Muscle layer of colon (tissue), 2 donors: Measurements from ENCODE around the gene UCP3.

ENCODE experiments used
- H3K27ac ChIP-seq: one replicate; pipeline ENCODE4 v1.7.0; 2013; ENCODE audit warnings: low read depth, mild to moderate bottlenecking, low read length, moderate library complexity
- H3K27me3 ChIP-seq, 2 donors: one replicate each; pipeline ENCODE4 v1.7.0; 2013; ENCODE audit warnings: low read length in 2 of 2, mild to moderate bottlenecking in 2 of 2; ENCODE audit not compliant: insufficient read depth in 2 of 2, control insufficient read depth in 1 of 2
- H3K36me3 ChIP-seq: one replicate; pipeline ENCODE4 v1.7.0; 2013; ENCODE audit warnings: mild to moderate bottlenecking, low read length; ENCODE audit not compliant: insufficient read depth
- H3K4me1 ChIP-seq: one replicate; pipeline ENCODE4 v1.7.0; 2013; ENCODE audit warnings: mild to moderate bottlenecking, low read length; ENCODE audit not compliant: insufficient read depth
- H3K4me3 ChIP-seq, 2 donors: one replicate each; pipeline ENCODE4 v1.7.0; 2013; ENCODE audit warnings: low read length in 2 of 2, low read depth in 1 of 2, mild to moderate bottlenecking in 1 of 2, moderate library complexity in 1 of 2
- H3K9ac ChIP-seq: one replicate; pipeline ENCODE4 v1.7.0; 2013; ENCODE audit warnings: low read length
- H3K9me3 ChIP-seq: one replicate; pipeline ENCODE4 v1.7.0; 2013; ENCODE audit warnings: mild to moderate bottlenecking, low read length
- donor health status: abdominal sarcoma.
- donor health status: Adenocarcinoma of cecum.

Gene UCP3

GRCh38 chr11:74017631-74018030, 8.7 kb upstream of the UCP3 start:
- H3K4me3 ChIP-seq = no peak overlapping the region
- no peak overlapping the region for H3K9ac ChIP-seq
- no peaks in the 10 kb centered on the region for H3K36me3 ChIP-seq
- peak overlapping the region; percentile 46 for H3K27ac ChIP-seq
- H3K9me3 ChIP-seq = no peaks in the 10 kb centered on the region
- no peaks in the 10 kb centered on the region for H3K27me3 ChIP-seq
- peaks cover 31% of the 10 kb centered on the region for H3K4me1 ChIP-seq

GRCh38 chr11:74015919-74016684, 7.2 kb upstream of the UCP3 start:
- Histone ChIP-seq H3K27ac (no peak overlapping the region), H3K27me3 (no peaks in the 10 kb centered on the region), H3K9me3 (no peaks in the 10 kb centered on the region), H3K36me3 (no peaks in the 10 kb centered on the region), H3K4me3 (no peak overlapping the region), H3K9ac (no peak overlapping the region), H3K4me1 (peaks cover 31% of the 10 kb centered on the region)

GRCh38 chr11:74014880-74015279, 6.0 kb upstream of the UCP3 start:
- Histone ChIP-seq H3K36me3 (no peaks in the 10 kb centered on the region), H3K27ac (no peak overlapping the region), H3K4me3 (no peak overlapping the region), H3K27me3 (no peaks in the 10 kb centered on the region), H3K4me1 (peaks cover 27% of the 10 kb centered on the region), H3K9ac (no peak overlapping the region), H3K9me3 (no peaks in the 10 kb centered on the region)

GRCh38 chr11:74013141-74013540, 4.3 kb upstream of the UCP3 start:
- Histone ChIP-seq H3K36me3 (no peaks in the 10 kb centered on the region), H3K27me3 (no peaks in the 10 kb centered on the region), H3K4me3 (no peak overlapping the region), H3K9ac (no peak overlapping the region), H3K27ac (no peak overlapping the region), H3K4me1 (peaks cover 9% of the 10 kb centered on the region), H3K9me3 (no peaks in the 10 kb centered on the region)

GRCh38 chr11:74012074-74012809, 3.4 kb upstream of the UCP3 start:
- H3K4me3 ChIP-seq = no peak overlapping the region
- no peak overlapping the region for H3K27ac ChIP-seq
- no peaks in the 10 kb centered on the region for H3K9me3 ChIP-seq
- no peak overlapping the region for H3K9ac ChIP-seq
- H3K36me3 ChIP-seq = no peaks in the 10 kb centered on the region
- H3K27me3 ChIP-seq = no peaks in the 10 kb centered on the region
- H3K4me1 ChIP-seq = peaks cover under 1% of the 10 kb centered on the region

GRCh38 chr11:74011360-74012073, 2.6 kb upstream of the UCP3 start:
- no peak overlapping the region for H3K27ac ChIP-seq
- no peaks in the 10 kb centered on the region for H3K27me3 ChIP-seq
- H3K4me1 ChIP-seq = no peaks in the 10 kb centered on the region
- no peaks in the 10 kb centered on the region for H3K9me3 ChIP-seq
- H3K36me3 ChIP-seq = no peaks in the 10 kb centered on the region
- no peak overlapping the region for H3K4me3 ChIP-seq
- no peak overlapping the region for H3K9ac ChIP-seq

- no peaks in the 10 kb centered on the region for H3K36me3 ChIP-seq
- no peak overlapping the region for H3K27ac ChIP-seq
- no peaks in the 10 kb centered on the region for H3K4me1 ChIP-seq
- H3K4me3 ChIP-seq = no peak overlapping the region
- H3K9ac ChIP-seq = no peak overlapping the region
- H3K9me3 ChIP-seq = no peaks in the 10 kb centered on the region
- no peaks in the 10 kb centered on the region for H3K27me3 ChIP-seq
Measured at GRCh38 chr11:74010306-74011300, 1.7 kb upstream of the UCP3 start.

- Histone ChIP-seq H3K36me3 (no peaks in the 10 kb centered on the region), H3K27ac (no peak overlapping the region), H3K9ac (no peak overlapping the region), H3K9me3 (no peaks in the 10 kb centered on the region), H3K4me3 (no peak overlapping the region), H3K27me3 (no peaks in the 10 kb centered on the region), H3K4me1 (no peaks in the 10 kb centered on the region)
Measured at GRCh38 chr11:74009675-74010305, 905 bp upstream of the UCP3 start.

- Histone ChIP-seq H3K4me3 (no peak overlapping the region), H3K9ac (no peak overlapping the region), H3K36me3 (no peaks in the 10 kb centered on the region), H3K9me3 (no peaks in the 10 kb centered on the region), H3K27ac (no peak overlapping the region), H3K27me3 (no peaks in the 10 kb centered on the region), H3K4me1 (no peaks in the 10 kb centered on the region)
Measured at GRCh38 chr11:74009230-74009547, 304 bp upstream of the UCP3 start.

GRCh38 chr11:74007691-74008372, 1.1 kb downstream of the UCP3 start:
- Histone ChIP-seq H3K4me1 (no peaks in the 10 kb centered on the region), H3K9me3 (no peaks in the 10 kb centered on the region), H3K27ac (no peak overlapping the region)

More at GRCh38 chr11:74007691-74008372, 1.1 kb downstream of the UCP3 start:
- Histone ChIP-seq H3K27me3 (no peaks in the 10 kb centered on the region), H3K36me3 (no peaks in the 10 kb centered on the region), H3K4me3 (no peak overlapping the region), H3K9ac (no peak overlapping the region)
